Upper lobe of right lung (tissue), 1 donor: ENCODE data around the gene EMP2. TPM values are rescaled to one million over a fixed set of nuclear protein-coding genes. Genes with fewer than 3 reads are reported as not detected.

Experiments used
- ATAC-seq: fragments of 200-7000 bp; cut with Tn5 transposase; one replicate; pipeline ENCODE4 v1.9.1; 2020; ENCODE audit warnings: mild to moderate bottlenecking, moderate library complexity
- DNase-seq: peaks from one replicate; pipeline ENCODE4 v3.0.0-alpha.2; 2020
- H3K27ac ChIP-seq: fragments of 200-600 bp; one replicate; pipeline ENCODE4 v1.8.0; 2022
- H3K27me3 ChIP-seq: fragments of 200-600 bp; one replicate; pipeline ENCODE4 v1.8.0; 2022; ENCODE audit warnings: mild to moderate bottlenecking
- H3K36me3 ChIP-seq: fragments of 200-600 bp; one replicate; pipeline ENCODE4 v1.8.0; 2022
- H3K4me1 ChIP-seq: fragments of 200-600 bp; one replicate; pipeline ENCODE4 v1.8.0; 2022
- H3K4me3 ChIP-seq: fragments of 200-600 bp; one replicate; pipeline ENCODE4 v1.8.0; 2022; ENCODE audit warnings: mild to moderate bottlenecking
- H3K9me3 ChIP-seq: fragments of 200-600 bp; one replicate; pipeline ENCODE4 v1.8.0; 2022
- intact Hi-C: fragments of 100-400 bp; cut with DNase I; formaldehyde crosslinking; loops from one replicate; pipeline ENCODE4 v1.11.0; 2022
- total RNA-seq: library from RNA; stranded (reverse); fragmentation: NEBNext Ultra II Directional; extraction: Animal tissue kit (Norgen Biotek cat#: 25700); gene quantifications from one replicate; pipeline ENCODE4 v1.2.1, GENCODE V29; 2021
- TF ChIP-seq, protein P1 (sequence below): fragments of 200-600 bp; IDR thresholded peaks from one replicate; pipeline ENCODE4 v1.8.0; 2022; ENCODE audit warnings: antibody characterized with exemption
- donor health status: DM: no; HTN: yes; CAD: no; lungs with severe emphysema.

EMP2 gene
- total RNA-seq, 1 donor from 2014 or later: 726 TPM

DNA sequence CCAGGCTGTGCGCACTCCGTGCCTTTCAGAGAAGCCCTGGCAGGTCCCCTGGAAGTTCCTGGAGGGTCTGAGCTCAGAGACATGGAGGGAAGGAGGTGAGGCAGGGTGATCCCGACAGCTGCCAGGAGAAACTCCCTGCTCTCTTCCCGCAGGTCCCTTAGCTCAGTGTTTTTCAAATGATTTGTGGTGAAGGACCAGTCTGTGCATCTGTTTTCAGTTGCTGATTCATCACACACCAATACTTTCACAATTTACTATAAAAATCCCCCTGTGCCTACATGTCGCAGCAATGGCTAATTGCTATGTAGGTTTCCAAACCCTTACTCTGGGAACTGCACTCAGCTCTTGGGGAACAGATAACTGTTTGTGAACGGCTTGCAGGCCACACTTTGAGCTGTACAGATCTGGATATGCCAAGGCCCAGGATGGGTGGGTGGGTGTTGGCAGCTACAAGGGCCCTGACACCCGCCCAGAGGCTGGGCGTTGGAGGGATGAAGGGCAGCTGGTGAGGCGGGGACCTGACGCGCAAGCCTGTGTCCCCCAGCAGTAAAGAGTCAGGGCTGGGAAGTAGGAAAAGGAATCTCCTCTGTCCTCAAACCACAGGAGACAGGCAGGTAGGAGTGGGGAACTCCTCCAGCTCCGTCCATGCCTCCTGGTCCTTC, 20.5 kb upstream of the EMP2 start:
- no peaks in the 10 kb centered on the region for H3K27me3 ChIP-seq
- intact Hi-C loops: no loop called here
- ATAC-seq: no peak
- TF ChIP-seq, protein P1, sequence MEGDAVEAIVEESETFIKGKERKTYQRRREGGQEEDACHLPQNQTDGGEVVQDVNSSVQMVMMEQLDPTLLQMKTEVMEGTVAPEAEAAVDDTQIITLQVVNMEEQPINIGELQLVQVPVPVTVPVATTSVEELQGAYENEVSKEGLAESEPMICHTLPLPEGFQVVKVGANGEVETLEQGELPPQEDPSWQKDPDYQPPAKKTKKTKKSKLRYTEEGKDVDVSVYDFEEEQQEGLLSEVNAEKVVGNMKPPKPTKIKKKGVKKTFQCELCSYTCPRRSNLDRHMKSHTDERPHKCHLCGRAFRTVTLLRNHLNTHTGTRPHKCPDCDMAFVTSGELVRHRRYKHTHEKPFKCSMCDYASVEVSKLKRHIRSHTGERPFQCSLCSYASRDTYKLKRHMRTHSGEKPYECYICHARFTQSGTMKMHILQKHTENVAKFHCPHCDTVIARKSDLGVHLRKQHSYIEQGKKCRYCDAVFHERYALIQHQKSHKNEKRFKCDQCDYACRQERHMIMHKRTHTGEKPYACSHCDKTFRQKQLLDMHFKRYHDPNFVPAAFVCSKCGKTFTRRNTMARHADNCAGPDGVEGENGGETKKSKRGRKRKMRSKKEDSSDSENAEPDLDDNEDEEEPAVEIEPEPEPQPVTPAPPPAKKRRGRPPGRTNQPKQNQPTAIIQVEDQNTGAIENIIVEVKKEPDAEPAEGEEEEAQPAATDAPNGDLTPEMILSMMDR: no peak
- H3K9me3 ChIP-seq: no peaks in the 10 kb centered on the region
- peak overlapping the region; percentile 70 for H3K27ac ChIP-seq
- H3K4me1 ChIP-seq: peaks cover 29% of the 10 kb centered on the region
- no peaks in the 10 kb centered on the region for H3K36me3 ChIP-seq
- H3K4me3 ChIP-seq: no peak overlapping the region
- DNase-seq: peak; percentile 67

DNA sequence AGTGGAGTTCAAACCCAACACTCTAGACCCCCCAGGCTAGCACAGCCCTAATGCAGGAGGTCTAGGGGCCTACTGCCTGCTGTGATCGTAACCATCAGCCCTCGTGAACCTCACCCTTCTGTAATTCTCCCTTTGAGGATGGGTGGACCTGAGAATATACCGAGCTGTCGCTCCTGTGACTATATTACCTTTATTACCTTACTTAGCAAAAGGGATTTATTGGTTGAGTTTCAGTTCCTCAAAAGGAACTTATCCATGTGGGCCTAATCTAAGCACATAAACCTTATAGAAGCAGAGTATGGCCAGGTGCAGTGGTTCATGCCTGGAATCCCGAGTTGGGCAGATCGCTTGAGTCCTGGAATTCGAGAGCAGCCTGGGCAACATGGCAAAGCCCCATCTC, 19.2 kb upstream of the EMP2 start:
- intact Hi-C loops: no loop called here
- DNase-seq: no peak
- H3K27ac ChIP-seq: peak overlapping the region; percentile 11
- TF ChIP-seq, protein P1: no peak
- no peaks in the 10 kb centered on the region for H3K27me3 ChIP-seq
- H3K4me1 ChIP-seq: peaks cover 29% of the 10 kb centered on the region
- H3K9me3 ChIP-seq: no peaks in the 10 kb centered on the region
- no peaks in the 10 kb centered on the region for H3K36me3 ChIP-seq
- no peak for ATAC-seq
- H3K4me3 ChIP-seq: no peak overlapping the region

DNA sequence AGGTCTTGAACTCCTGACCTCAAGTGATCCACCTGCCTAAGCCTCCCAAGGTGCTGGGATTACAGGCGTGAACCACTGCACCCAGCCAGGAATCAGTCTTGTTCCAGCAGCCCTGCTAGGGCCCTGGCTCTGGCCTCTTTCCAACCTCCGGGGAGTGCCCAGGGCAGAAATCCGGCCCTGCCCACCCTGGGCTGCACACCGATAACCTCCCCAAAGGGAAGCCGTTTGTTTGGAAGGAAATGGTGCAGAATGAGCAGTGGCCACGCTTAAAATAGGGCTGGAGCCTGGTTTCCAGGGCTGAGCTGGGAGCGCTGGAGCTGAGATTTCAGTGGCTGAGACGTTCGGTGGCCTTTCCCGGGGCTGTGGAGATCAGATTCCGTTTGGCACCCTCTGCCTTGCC, 17.8 kb upstream of the EMP2 start:
- Histone ChIP-seq H3K4me1 (peaks cover 29% of the 10 kb centered on the region), H3K9me3 (no peaks in the 10 kb centered on the region), H3K4me3 (no peak overlapping the region), H3K36me3 (no peaks in the 10 kb centered on the region), H3K27me3 (no peaks in the 10 kb centered on the region), H3K27ac (peak overlapping the region; percentile 13)
- TF ChIP-seq, protein P1: no peak
- ATAC-seq (peak; percentile 19), DNase-seq (peak; percentile 83)
- intact Hi-C loops: no loop called here

DNA sequence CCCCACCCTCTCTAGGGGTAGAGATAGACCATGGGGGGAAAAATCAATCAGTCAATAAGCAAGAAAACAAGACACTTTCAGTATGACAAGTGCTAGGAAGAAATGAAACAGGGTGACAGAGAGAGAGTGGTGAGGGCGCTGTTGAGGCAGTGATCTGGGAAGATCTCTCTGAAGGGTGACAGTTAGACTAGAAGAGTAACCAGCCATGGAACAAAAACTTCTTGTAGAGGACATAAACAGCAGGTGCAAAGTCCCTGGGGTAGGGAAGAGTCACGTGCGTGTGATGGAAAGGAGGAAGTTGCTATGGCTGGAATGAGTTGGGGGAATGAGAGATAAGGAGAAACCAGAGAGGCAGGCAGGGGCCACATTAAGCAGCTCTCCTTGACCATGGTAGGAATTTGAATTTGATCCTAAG, 16.8 kb upstream of the EMP2 start:
- Histone ChIP-seq H3K27ac (peak overlapping the region; percentile 13), H3K36me3 (no peaks in the 10 kb centered on the region), H3K4me3 (no peak overlapping the region), H3K27me3 (no peaks in the 10 kb centered on the region), H3K9me3 (no peaks in the 10 kb centered on the region), H3K4me1 (peaks cover 29% of the 10 kb centered on the region)
- DNase-seq (no peak), ATAC-seq (no peak)
- intact Hi-C loops: no loop called here
- TF ChIP-seq, protein P1: no peak

DNA sequence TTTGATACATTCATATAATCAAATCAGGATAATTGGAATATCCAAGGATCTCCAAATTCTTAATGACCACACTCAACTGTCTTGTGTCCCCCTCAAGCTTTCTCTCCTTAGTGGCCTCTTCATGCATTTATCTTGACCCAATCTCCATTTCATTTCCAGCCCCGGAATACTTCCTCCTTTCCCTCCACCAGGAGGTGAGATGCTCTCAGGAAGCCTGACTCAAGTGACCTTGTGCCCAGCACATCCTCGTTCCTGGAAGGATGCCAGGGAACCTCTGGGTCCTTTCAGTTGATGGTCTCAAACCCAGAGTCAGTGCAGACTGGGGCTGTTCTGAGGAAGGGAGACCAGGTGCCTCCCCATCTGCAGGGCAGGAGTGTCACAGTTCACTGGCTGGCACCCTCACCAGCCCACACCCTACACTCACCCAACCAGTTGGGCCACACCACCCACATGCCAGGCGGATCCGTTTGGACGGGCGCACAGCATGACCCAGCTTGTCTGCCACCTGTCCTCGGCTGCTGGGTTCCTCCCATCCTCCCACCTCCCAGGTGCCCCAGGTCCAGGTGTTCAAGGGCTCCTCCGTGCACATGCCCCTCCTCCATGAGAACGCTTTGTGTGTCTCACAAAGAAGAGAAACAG, 14.0 kb upstream of the EMP2 start:
- DNase-seq: peak; percentile 83
- Histone ChIP-seq H3K9me3 (no peaks in the 10 kb centered on the region), H3K36me3 (no peaks in the 10 kb centered on the region), H3K4me1 (peaks cover 17% of the 10 kb centered on the region), H3K27me3 (no peaks in the 10 kb centered on the region), H3K4me3 (no peak overlapping the region), H3K27ac (no peak overlapping the region)
- intact Hi-C loops: no loop called here
- TF ChIP-seq, protein P1: no peak
- ATAC-seq: peak; percentile 85
